ENCODE results near the gene HOXA4.

The HOXA4 gene

DNA sequence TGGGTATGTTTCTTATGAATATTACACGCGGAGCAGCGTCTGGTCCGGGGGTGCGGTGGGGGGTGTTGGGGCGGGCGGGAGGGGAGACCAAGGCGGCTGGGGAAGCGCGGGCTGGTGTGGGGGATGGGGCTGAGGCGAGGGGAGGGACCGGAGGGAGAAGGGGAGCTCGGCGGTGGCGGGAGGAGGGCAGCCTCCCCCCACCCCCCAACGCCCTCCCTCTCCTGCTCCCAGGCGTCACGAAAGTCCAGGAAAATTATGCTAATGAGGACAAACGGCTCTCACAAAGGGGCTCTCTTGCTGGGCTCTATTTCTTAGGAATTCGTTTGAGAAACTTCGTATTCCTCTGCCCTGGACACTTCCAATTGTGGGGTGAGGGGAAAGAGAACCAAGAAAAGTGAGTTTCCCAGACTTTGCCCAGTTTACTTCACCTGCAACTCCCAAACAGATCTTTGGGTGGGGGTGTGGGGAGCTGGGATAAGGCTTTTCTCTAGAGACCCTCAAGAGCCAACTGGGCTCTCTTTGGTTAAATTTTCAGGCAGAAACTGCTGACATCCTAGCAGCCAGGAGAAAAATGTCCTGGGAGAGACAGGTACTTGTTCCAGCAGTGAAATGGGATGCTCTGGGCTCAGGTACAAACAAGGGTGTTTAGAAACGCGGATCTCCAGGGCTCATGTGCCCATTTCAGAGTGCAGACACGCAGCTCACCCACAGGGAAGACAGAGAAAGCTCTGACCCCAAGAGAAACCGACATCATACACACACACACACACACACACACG lies 16.4 kb downstream of the HOXA4 start:
- no peaks in the 10 kb centered on the region for H3K79me2 ChIP-seq (ENCODE audit: control insufficient read depth, low read length)
- H4K20me1 ChIP-seq (ENCODE audit: control insufficient read depth, insufficient read depth, low read depth, low read length) = no peaks in the 10 kb centered on the region
- H3K4me3 ChIP-seq (ENCODE audit: low read length) = no peak overlapping the region
- no peak overlapping the region for H3K27ac ChIP-seq (ENCODE audit: low read depth, low read length)
- H3K36me3 ChIP-seq (ENCODE audit: control insufficient read depth, low read length) = no peaks in the 10 kb centered on the region
- no peaks in the 10 kb centered on the region for H3K9me2 ChIP-seq (replicated peaks; ENCODE audit: control insufficient read depth, low read length)
- TF ChIP-seq CTCF (IDR thresholded peaks at IDR 0.05; ENCODE audit: low read depth, low read length, poor library complexity, severe bottlenecking) (no peak), EZH2phosphoT487 (IDR thresholded peaks at IDR 0.05; ENCODE audit: borderline replicate concordance, low read length) (no peak)
- H3K9me3 ChIP-seq (ENCODE audit: control insufficient read depth, insufficient read depth, low read length) = no peaks in the 10 kb centered on the region
- H3K4me2 ChIP-seq (ENCODE audit: low read length) = no peak overlapping the region
- H3K27me3 ChIP-seq (ENCODE audit: control insufficient read depth, low read length) = no peaks in the 10 kb centered on the region
- H3K4me1 ChIP-seq (ENCODE audit: control insufficient read depth, low read length) = no peaks in the 10 kb centered on the region
- no peaks in the 10 kb centered on the region for H3F3A ChIP-seq (ENCODE audit: control insufficient read depth, insufficient read depth)

- Histone ChIP-seq H3K9me3 (ENCODE audit: control insufficient read depth, insufficient read depth, low read length) (no peaks in the 10 kb centered on the region), H3K36me3 (ENCODE audit: control insufficient read depth, low read length) (no peaks in the 10 kb centered on the region), H3K9me2 (replicated peaks; ENCODE audit: control insufficient read depth, low read length) (no peaks in the 10 kb centered on the region), H3K4me3 (ENCODE audit: low read length) (no peak overlapping the region), H3K4me2 (ENCODE audit: low read length) (no peak overlapping the region), H3K4me1 (ENCODE audit: control insufficient read depth, low read length) (no peaks in the 10 kb centered on the region), H3K27ac (ENCODE audit: low read depth, low read length) (no peak overlapping the region), H3F3A (ENCODE audit: control insufficient read depth, insufficient read depth) (no peaks in the 10 kb centered on the region), H3K79me2 (ENCODE audit: control insufficient read depth, low read length) (no peaks in the 10 kb centered on the region), H4K20me1 (ENCODE audit: control insufficient read depth, insufficient read depth, low read depth, low read length) (no peaks in the 10 kb centered on the region), H3K27me3 (ENCODE audit: control insufficient read depth, low read length) (no peaks in the 10 kb centered on the region)
- no peak for TF ChIP-seq EZH2phosphoT487 (IDR thresholded peaks at IDR 0.05; ENCODE audit: borderline replicate concordance, low read length)
Observed at GRCh38 chr7:27112955-27113949, 17.3 kb downstream of the HOXA4 start.

DNA sequence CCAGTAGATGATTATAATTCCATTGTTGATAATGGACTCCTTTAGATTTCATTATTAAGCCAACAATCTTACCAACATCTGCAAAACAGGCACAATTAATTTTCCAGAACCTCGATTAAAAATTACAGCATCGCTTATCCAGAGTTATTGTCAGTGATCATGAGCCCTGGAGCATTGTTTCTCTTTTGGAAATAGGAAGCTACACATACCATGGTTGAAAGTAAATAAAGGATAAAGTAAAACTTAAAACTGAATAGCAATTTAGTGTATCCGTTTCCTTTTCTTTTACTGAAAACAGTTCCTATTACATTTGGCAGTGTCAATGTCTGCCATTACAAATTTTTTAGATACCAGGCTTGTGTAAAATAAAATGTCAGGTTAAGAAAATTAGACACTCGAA lies 18.2 kb downstream of the HOXA4 start:
- Histone ChIP-seq H3K4me2 (ENCODE audit: low read length) (no peak overlapping the region), H3K9me3 (ENCODE audit: control insufficient read depth, insufficient read depth, low read length) (no peaks in the 10 kb centered on the region), H3K79me2 (ENCODE audit: control insufficient read depth, low read length) (no peaks in the 10 kb centered on the region), H3K9me2 (replicated peaks; ENCODE audit: control insufficient read depth, low read length) (no peaks in the 10 kb centered on the region), H3K27ac (ENCODE audit: low read depth, low read length) (no peak overlapping the region), H3K4me1 (ENCODE audit: control insufficient read depth, low read length) (no peaks in the 10 kb centered on the region), H3K4me3 (ENCODE audit: low read length) (no peak overlapping the region), H3K27me3 (ENCODE audit: control insufficient read depth, low read length) (no peaks in the 10 kb centered on the region), H4K20me1 (ENCODE audit: control insufficient read depth, insufficient read depth, low read depth, low read length) (no peaks in the 10 kb centered on the region), H3K36me3 (ENCODE audit: control insufficient read depth, low read length) (no peaks in the 10 kb centered on the region), H3F3A (ENCODE audit: control insufficient read depth, insufficient read depth) (no peaks in the 10 kb centered on the region)
- TF ChIP-seq EZH2phosphoT487 (IDR thresholded peaks at IDR 0.05; ENCODE audit: borderline replicate concordance, low read length) (no peak), CTCF (IDR thresholded peaks at IDR 0.05; ENCODE audit: low read depth, low read length, poor library complexity, severe bottlenecking) (no peak)

Measured in DOHH2 (cell line).